ENCODE results near the gene VRK2.

The VRK2 gene

GRCh38 chr2:58046585-58047372, at the start of gene VRK2:
Gene VRK2 (plus strand): TSS chr2:58046806. CDS start chr2:58048832, 2,026 bp downstream.
- peak; percentile 95 for DNase-seq

GRCh38 chr2:58006256-58006951, 40.2 kb upstream of the VRK2 start:
- DNase-seq, result no peak

- DNase-seq, result no peak
Measured at GRCh38 chr2:58006952-58007284, 39.7 kb upstream of the VRK2 start.

- no peak for DNase-seq
Measured at GRCh38 chr2:58010599-58010998, 36.0 kb upstream of the VRK2 start.

- DNase-seq, result no peak
Measured at GRCh38 chr2:58019229-58019628, 27.4 kb upstream of the VRK2 start.

- DNase-seq, result no peak
Measured at GRCh38 chr2:58025150-58025933, 21.3 kb upstream of the VRK2 start.

GRCh38 chr2:58027029-58027428, 19.6 kb upstream of the VRK2 start:
- no peak for DNase-seq

- no peak for DNase-seq
Measured at GRCh38 chr2:58030771-58031170, 15.8 kb upstream of the VRK2 start.

- no peak for DNase-seq
Measured at GRCh38 chr2:58032016-58032763, 14.4 kb upstream of the VRK2 start.

GRCh38 chr2:58032764-58033080, 13.9 kb upstream of the VRK2 start:
- no peak for DNase-seq

- DNase-seq, result no peak
Measured at GRCh38 chr2:58033530-58033929, 13.1 kb upstream of the VRK2 start.

- DNase-seq, result no peak
Measured at GRCh38 chr2:58035352-58035751, 11.3 kb upstream of the VRK2 start.

GRCh38 chr2:58039170-58039611, 7.4 kb upstream of the VRK2 start:
- peak; percentile 55 for DNase-seq

- peak; percentile 11 for DNase-seq
Measured at GRCh38 chr2:58042486-58042970, 4.1 kb upstream of the VRK2 start.

GRCh38 chr2:58044145-58044544, 2.5 kb upstream of the VRK2 start:
- DNase-seq, result no peak

- no peak for DNase-seq
Measured at GRCh38 chr2:58045580-58046334, 849 bp upstream of the VRK2 start.

GRCh38 chr2:58046335-58046584, 346 bp upstream of the VRK2 start:
- no peak for DNase-seq

GRCh38 chr2:58047373-58047935, 848 bp downstream of the VRK2 start:
- no peak for DNase-seq

GRCh38 chr2:58047961-58048360, 1.4 kb downstream of the VRK2 start:
- no peak for DNase-seq

- no peak for DNase-seq
Measured at GRCh38 chr2:58051445-58051844, 4.8 kb downstream of the VRK2 start.

GRCh38 chr2:58052978-58053377, 6.4 kb downstream of the VRK2 start:
- no peak for DNase-seq

GRCh38 chr2:58054264-58054663, 7.7 kb downstream of the VRK2 start:
- no peak for DNase-seq
